Prostate gland (tissue), 2 donors: ENCODE results near the gene SOX10.

ENCODE experiments used
- POLR2A ChIP-seq: fragments of 450-650 bp; IDR thresholded peaks from one replicate; pipeline ENCODE4 v1.6.1; 2016; ENCODE audit warnings: antibody characterized with exemption, mild to moderate bottlenecking
- TF ChIP-seq, protein P1 (sequence below), 4 experiments: fragments of 200-600 bp in 2 of 4; fragments of 450-650 bp in 2 of 4; sonication (generic) in 2 of 4; IDR thresholded peaks; 1 replicate in 3 of 4; 2 replicates in 1 of 4; pipeline ENCODE4 v1.5.1; 2016 to 2019; ENCODE audit warnings: antibody characterized with exemption in 4 of 4, mild to moderate bottlenecking in 2 of 4, moderate library complexity in 2 of 4

DNA sequence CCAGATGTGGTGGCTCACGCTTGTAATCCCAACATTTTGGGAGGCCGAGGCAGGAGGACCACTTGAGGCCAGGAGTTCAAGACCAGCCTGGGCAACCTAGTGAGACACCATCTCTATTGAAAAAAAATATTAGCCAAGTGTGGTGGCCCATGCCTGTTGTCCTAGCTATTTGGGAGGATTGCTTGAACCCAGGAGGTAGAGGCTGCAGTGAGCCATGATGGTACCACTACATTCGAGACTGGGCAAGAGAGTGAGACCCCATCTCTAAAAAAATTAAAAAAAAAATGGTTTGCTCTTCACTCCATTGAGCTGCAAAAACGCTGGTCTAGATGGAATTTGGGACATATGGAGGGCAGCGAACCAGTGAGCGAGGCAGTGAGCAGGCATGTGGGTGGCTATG lies 21.6 kb upstream of the SOX10 start:
- TF ChIP-seq, protein P1, sequence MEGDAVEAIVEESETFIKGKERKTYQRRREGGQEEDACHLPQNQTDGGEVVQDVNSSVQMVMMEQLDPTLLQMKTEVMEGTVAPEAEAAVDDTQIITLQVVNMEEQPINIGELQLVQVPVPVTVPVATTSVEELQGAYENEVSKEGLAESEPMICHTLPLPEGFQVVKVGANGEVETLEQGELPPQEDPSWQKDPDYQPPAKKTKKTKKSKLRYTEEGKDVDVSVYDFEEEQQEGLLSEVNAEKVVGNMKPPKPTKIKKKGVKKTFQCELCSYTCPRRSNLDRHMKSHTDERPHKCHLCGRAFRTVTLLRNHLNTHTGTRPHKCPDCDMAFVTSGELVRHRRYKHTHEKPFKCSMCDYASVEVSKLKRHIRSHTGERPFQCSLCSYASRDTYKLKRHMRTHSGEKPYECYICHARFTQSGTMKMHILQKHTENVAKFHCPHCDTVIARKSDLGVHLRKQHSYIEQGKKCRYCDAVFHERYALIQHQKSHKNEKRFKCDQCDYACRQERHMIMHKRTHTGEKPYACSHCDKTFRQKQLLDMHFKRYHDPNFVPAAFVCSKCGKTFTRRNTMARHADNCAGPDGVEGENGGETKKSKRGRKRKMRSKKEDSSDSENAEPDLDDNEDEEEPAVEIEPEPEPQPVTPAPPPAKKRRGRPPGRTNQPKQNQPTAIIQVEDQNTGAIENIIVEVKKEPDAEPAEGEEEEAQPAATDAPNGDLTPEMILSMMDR (IDR thresholded peaks at IDR 0.05): no peak
- TF ChIP-seq POLR2A: no peak
